ENCODE data around the gene STEAP1B.

STEAP1B gene

GRCh38 chr7:22430457-22430856 is 69.5 kb downstream of the STEAP1B start:
- TF ChIP-seq, protein P1, sequence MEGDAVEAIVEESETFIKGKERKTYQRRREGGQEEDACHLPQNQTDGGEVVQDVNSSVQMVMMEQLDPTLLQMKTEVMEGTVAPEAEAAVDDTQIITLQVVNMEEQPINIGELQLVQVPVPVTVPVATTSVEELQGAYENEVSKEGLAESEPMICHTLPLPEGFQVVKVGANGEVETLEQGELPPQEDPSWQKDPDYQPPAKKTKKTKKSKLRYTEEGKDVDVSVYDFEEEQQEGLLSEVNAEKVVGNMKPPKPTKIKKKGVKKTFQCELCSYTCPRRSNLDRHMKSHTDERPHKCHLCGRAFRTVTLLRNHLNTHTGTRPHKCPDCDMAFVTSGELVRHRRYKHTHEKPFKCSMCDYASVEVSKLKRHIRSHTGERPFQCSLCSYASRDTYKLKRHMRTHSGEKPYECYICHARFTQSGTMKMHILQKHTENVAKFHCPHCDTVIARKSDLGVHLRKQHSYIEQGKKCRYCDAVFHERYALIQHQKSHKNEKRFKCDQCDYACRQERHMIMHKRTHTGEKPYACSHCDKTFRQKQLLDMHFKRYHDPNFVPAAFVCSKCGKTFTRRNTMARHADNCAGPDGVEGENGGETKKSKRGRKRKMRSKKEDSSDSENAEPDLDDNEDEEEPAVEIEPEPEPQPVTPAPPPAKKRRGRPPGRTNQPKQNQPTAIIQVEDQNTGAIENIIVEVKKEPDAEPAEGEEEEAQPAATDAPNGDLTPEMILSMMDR (IDR thresholded peaks at IDR 0.05; ENCODE audit: insufficient read depth, low read depth, low read length, missing control alignments), result no peak
- no peak overlapping the region for H3K4me3 ChIP-seq (ENCODE audit: low read length)
- DNase-seq (ENCODE audit: low read depth), result peak; percentile 99

- peak; percentile 93 for DNase-seq (ENCODE audit: low read depth)
- TF ChIP-seq, protein P1 (IDR thresholded peaks at IDR 0.05; ENCODE audit: insufficient read depth, low read depth, low read length, missing control alignments), result no peak
- H3K4me3 ChIP-seq (ENCODE audit: low read length), result no peak overlapping the region
These were observed 70.6 kb downstream of the STEAP1B start for GRCh38 chr7:22429386-22429785.

GRCh38 chr7:22427855-22428254 is 72.1 kb downstream of the STEAP1B start:
- TF ChIP-seq, protein P1 (IDR thresholded peaks at IDR 0.05; ENCODE audit: insufficient read depth, low read depth, low read length, missing control alignments), result no peak
- no peak overlapping the region for H3K4me3 ChIP-seq (ENCODE audit: low read length)
- no peak for DNase-seq (ENCODE audit: low read depth)

DNA sequence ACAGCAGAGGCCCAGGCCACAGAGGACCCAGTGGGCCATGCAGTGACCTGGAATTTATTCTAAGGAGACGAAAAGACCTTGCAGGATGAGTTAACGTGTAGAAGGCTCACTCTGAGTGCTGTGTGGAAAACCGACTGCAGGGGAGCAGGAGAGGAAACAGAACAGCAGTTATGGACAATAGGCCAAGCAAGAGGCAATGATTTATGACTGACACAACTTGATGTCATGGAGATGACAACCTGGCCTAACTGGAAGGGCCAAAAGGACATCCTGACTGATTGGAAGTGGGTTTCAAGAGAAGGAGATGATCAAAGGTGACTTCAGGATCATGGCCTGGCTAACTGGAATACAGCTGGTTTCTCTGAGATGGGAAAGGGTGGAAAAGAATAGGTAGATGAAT is 72.9 kb downstream of the STEAP1B start:
- TF ChIP-seq, protein P1 (IDR thresholded peaks at IDR 0.05; ENCODE audit: insufficient read depth, low read depth, low read length, missing control alignments), result no peak
- H3K4me3 ChIP-seq (ENCODE audit: low read length), result no peak overlapping the region
- no peak for DNase-seq (ENCODE audit: low read depth)

- TF ChIP-seq, protein P1 (IDR thresholded peaks at IDR 0.05; ENCODE audit: insufficient read depth, low read depth, low read length, missing control alignments), result no peak
- H3K4me3 ChIP-seq (ENCODE audit: low read length), result no peak overlapping the region
- no peak for DNase-seq (ENCODE audit: low read depth)
These were observed 73.4 kb downstream of the STEAP1B start for GRCh38 chr7:22426463-22427094.

DNA sequence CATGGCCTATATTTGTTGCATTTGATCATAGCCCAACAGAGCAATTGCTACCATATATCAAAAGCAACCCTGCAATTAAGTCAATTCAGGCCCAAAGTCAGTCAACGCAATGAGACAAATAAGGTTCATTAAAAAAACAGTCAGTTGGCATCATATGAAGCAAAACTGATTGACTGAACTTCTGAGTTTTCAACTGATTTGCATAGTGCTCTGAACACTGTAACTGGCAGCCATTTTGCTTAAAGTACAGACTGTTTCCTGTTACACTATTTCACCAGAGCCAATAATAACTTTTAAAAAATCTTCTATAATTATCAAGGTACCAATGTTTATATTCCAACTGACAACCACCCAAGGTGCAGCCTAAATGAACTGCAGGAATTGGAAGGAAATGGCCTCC is 74.6 kb downstream of the STEAP1B start:
- TF ChIP-seq, protein P1 (IDR thresholded peaks at IDR 0.05; ENCODE audit: insufficient read depth, low read depth, low read length, missing control alignments), result no peak
- no peak for DNase-seq (ENCODE audit: low read depth)
- H3K4me3 ChIP-seq (ENCODE audit: low read length), result no peak overlapping the region

All from epithelial cell of esophagus (primary cell).